T-helper 17 cell (primary cell): ENCODE results near the gene STAB2. TPM values are rescaled to one million over a fixed set of nuclear protein-coding genes. Genes with fewer than 3 reads are reported as not detected.

ENCODE experiments used
- ATAC-seq: fragments of 150-1000 bp; cut with Tn5 transposase; 2 replicates; pipeline ENCODE4 v1.10.0; 2021; ENCODE audit warnings: mild to moderate bottlenecking, moderate library complexity
- DNase-seq, 3 donors: peaks; one replicate each; pipeline versions ENCODE4 v3.0.0 to v3.0.0-alpha.2; 2020 to 2021
- H3K9me3 ChIP-seq: one replicate; pipeline ENCODE4 v1.7.0; 2013; ENCODE audit warnings: low read length, mild to moderate bottlenecking; ENCODE audit not compliant: control insufficient read depth, poor library complexity, severe bottlenecking
- H3K27ac Mint-ChIP-seq: one replicate; pipeline ENCODE4 v1.8.0; 2022; ENCODE audit warnings: mild to moderate bottlenecking, moderate library complexity, mixed read lengths
- H3K27me3 Mint-ChIP-seq: one replicate; pipeline ENCODE4 v1.8.0; 2022; ENCODE audit warnings: mixed read lengths
- H3K36me3 Mint-ChIP-seq: one replicate; pipeline ENCODE4 v1.8.0; 2022; ENCODE audit warnings: low read depth, mixed read lengths
- H3K4me1 Mint-ChIP-seq: one replicate; pipeline ENCODE4 v1.8.0; 2022; ENCODE audit warnings: mild to moderate bottlenecking, mixed read lengths
- H3K4me3 Mint-ChIP-seq: one replicate; pipeline ENCODE4 v1.8.0; 2022; ENCODE audit warnings: mild to moderate bottlenecking, moderate library complexity, mixed read lengths
- total RNA-seq, 4 donors: library from RNA in 2 of 4; stranded (reverse) in 2 of 4; gene quantifications; one replicate each; pipeline ENCODE4 v1.2.3 and lab custom pipeline; 2022 to 2026

STAB2 gene
- total RNA-seq, 2 donors from 2014 or later, result not detected

- ATAC-seq (no peak), DNase-seq (no peak)
- no peaks in the 10 kb centered on the region for H3K4me1 Mint-ChIP-seq
- no peaks in the 10 kb centered on the region for H3K36me3 Mint-ChIP-seq
- no peaks in the 10 kb centered on the region for H3K9me3 ChIP-seq
- H3K4me3 Mint-ChIP-seq, result no peak overlapping the region
- no peak overlapping the region for H3K27ac Mint-ChIP-seq
- H3K27me3 Mint-ChIP-seq, result peaks cover 26% of the 10 kb centered on the region
These were observed 9.9 kb downstream of the STAB2 start for GRCh38 chr12:103596981-103597380.

GRCh38 chr12:103599274-103599673 is 12.2 kb downstream of the STAB2 start:
- ATAC-seq, result no peak
- H3K9me3 ChIP-seq, result no peaks in the 10 kb centered on the region
- Mint-ChIP-seq H3K36me3 (no peaks in the 10 kb centered on the region), H3K27me3 (peaks cover 37% of the 10 kb centered on the region), H3K4me1 (no peaks in the 10 kb centered on the region), H3K4me3 (no peak overlapping the region), H3K27ac (no peak overlapping the region)
- no peak for DNase-seq

- no peaks in the 10 kb centered on the region for H3K4me1 Mint-ChIP-seq
- no peak overlapping the region for H3K27ac Mint-ChIP-seq
- H3K36me3 Mint-ChIP-seq, result no peaks in the 10 kb centered on the region
- peaks cover 36% of the 10 kb centered on the region for H3K27me3 Mint-ChIP-seq
- ATAC-seq (no peak), DNase-seq (no peak)
- no peaks in the 10 kb centered on the region for H3K9me3 ChIP-seq
- H3K4me3 Mint-ChIP-seq, result no peak overlapping the region
These were observed 14.1 kb downstream of the STAB2 start for GRCh38 chr12:103600967-103601728.

- peaks cover 2% of the 10 kb centered on the region for H3K9me3 ChIP-seq
- Mint-ChIP-seq H3K4me3 (no peak overlapping the region), H3K36me3 (peaks cover 2% of the 10 kb centered on the region), H3K27ac (no peak overlapping the region), H3K27me3 (peaks cover 27% of the 10 kb centered on the region), H3K4me1 (no peaks in the 10 kb centered on the region)
- ATAC-seq (no peak), DNase-seq (no peak)
These were observed 33.3 kb downstream of the STAB2 start for GRCh38 chr12:103620395-103620794.

- H3K27ac Mint-ChIP-seq, result no peak overlapping the region
- ATAC-seq, result no peak
- H3K27me3 Mint-ChIP-seq, result peaks cover 19% of the 10 kb centered on the region
- no peak overlapping the region for H3K4me3 Mint-ChIP-seq
- DNase-seq, result no peak
- H3K36me3 Mint-ChIP-seq, result peaks cover 2% of the 10 kb centered on the region
- H3K9me3 ChIP-seq, result no peaks in the 10 kb centered on the region
- no peaks in the 10 kb centered on the region for H3K4me1 Mint-ChIP-seq
These were observed 36.6 kb downstream of the STAB2 start for GRCh38 chr12:103623716-103624115.

- H3K36me3 Mint-ChIP-seq, result no peaks in the 10 kb centered on the region
- peaks cover 10% of the 10 kb centered on the region for H3K27me3 Mint-ChIP-seq
- no peak for DNase-seq
- H3K4me3 Mint-ChIP-seq, result no peak overlapping the region
- H3K4me1 Mint-ChIP-seq, result no peaks in the 10 kb centered on the region
- ATAC-seq, result no peak
- H3K9me3 ChIP-seq, result no peaks in the 10 kb centered on the region
- no peak overlapping the region for H3K27ac Mint-ChIP-seq
These were observed 39.4 kb downstream of the STAB2 start for GRCh38 chr12:103626498-103626897.

GRCh38 chr12:103627189-103627855 is 40.2 kb downstream of the STAB2 start:
- Mint-ChIP-seq H3K27ac (no peak overlapping the region), H3K36me3 (no peaks in the 10 kb centered on the region), H3K4me1 (no peaks in the 10 kb centered on the region), H3K4me3 (no peak overlapping the region), H3K27me3 (peaks cover 5% of the 10 kb centered on the region)
- ATAC-seq (no peak), DNase-seq (no peak)
- no peaks in the 10 kb centered on the region for H3K9me3 ChIP-seq

GRCh38 chr12:103632554-103633216 is 45.6 kb downstream of the STAB2 start:
- no peaks in the 10 kb centered on the region for H3K4me1 Mint-ChIP-seq
- no peak overlapping the region for H3K4me3 Mint-ChIP-seq
- DNase-seq (peak; percentile 9 to 23 (median 11)), ATAC-seq (peak; percentile 44)
- no peaks in the 10 kb centered on the region for H3K36me3 Mint-ChIP-seq
- H3K27ac Mint-ChIP-seq, result no peak overlapping the region
- no peaks in the 10 kb centered on the region for H3K9me3 ChIP-seq
- H3K27me3 Mint-ChIP-seq, result no peaks in the 10 kb centered on the region

- no peaks in the 10 kb centered on the region for H3K36me3 Mint-ChIP-seq
- no peak overlapping the region for H3K4me3 Mint-ChIP-seq
- no peaks in the 10 kb centered on the region for H3K27me3 Mint-ChIP-seq
- DNase-seq, result no peak
- H3K9me3 ChIP-seq, result no peaks in the 10 kb centered on the region
- no peak for ATAC-seq
- H3K4me1 Mint-ChIP-seq, result no peaks in the 10 kb centered on the region
- H3K27ac Mint-ChIP-seq, result no peak overlapping the region
These were observed 47.7 kb downstream of the STAB2 start for GRCh38 chr12:103634732-103635131.

- Mint-ChIP-seq H3K27me3 (no peaks in the 10 kb centered on the region), H3K4me3 (no peak overlapping the region), H3K36me3 (no peaks in the 10 kb centered on the region), H3K27ac (no peak overlapping the region), H3K4me1 (no peaks in the 10 kb centered on the region)
- H3K9me3 ChIP-seq, result no peaks in the 10 kb centered on the region
- DNase-seq (no peak), ATAC-seq (no peak)
These were observed 48.3 kb downstream of the STAB2 start for GRCh38 chr12:103635419-103635818.

GRCh38 chr12:103637021-103637420 is 49.9 kb downstream of the STAB2 start:
- no peaks in the 10 kb centered on the region for H3K4me1 Mint-ChIP-seq
- ATAC-seq (no peak), DNase-seq (no peak)
- no peak overlapping the region for H3K4me3 Mint-ChIP-seq
- no peaks in the 10 kb centered on the region for H3K36me3 Mint-ChIP-seq
- H3K27ac Mint-ChIP-seq, result no peak overlapping the region
- no peaks in the 10 kb centered on the region for H3K9me3 ChIP-seq
- H3K27me3 Mint-ChIP-seq, result no peaks in the 10 kb centered on the region

- no peak for DNase-seq
- Mint-ChIP-seq H3K27me3 (no peaks in the 10 kb centered on the region), H3K4me1 (no peaks in the 10 kb centered on the region), H3K27ac (no peak overlapping the region), H3K4me3 (no peak overlapping the region), H3K36me3 (no peaks in the 10 kb centered on the region)
- ATAC-seq, result no peak
- no peaks in the 10 kb centered on the region for H3K9me3 ChIP-seq
These were observed 50.4 kb downstream of the STAB2 start for GRCh38 chr12:103637429-103637828.

GRCh38 chr12:103639983-103640382 is 52.9 kb downstream of the STAB2 start:
- no peaks in the 10 kb centered on the region for H3K9me3 ChIP-seq
- no peak overlapping the region for H3K4me3 Mint-ChIP-seq
- ATAC-seq, result no peak

More at GRCh38 chr12:103639983-103640382, 52.9 kb downstream of the STAB2 start:
- Mint-ChIP-seq H3K27ac (no peak overlapping the region), H3K36me3 (no peaks in the 10 kb centered on the region), H3K4me1 (no peaks in the 10 kb centered on the region), H3K27me3 (no peaks in the 10 kb centered on the region)
- no peak for DNase-seq
